ENCODE results near the gene STX12. TPM values are rescaled to one million over a fixed set of nuclear protein-coding genes. Genes with fewer than 3 reads are reported as not detected.

The STX12 gene
- total and polyA plus RNA-seq, 2 of the 4 experiments (the other 2 are of a cell fraction), result 28.6 to 54.8 TPM

DNA sequence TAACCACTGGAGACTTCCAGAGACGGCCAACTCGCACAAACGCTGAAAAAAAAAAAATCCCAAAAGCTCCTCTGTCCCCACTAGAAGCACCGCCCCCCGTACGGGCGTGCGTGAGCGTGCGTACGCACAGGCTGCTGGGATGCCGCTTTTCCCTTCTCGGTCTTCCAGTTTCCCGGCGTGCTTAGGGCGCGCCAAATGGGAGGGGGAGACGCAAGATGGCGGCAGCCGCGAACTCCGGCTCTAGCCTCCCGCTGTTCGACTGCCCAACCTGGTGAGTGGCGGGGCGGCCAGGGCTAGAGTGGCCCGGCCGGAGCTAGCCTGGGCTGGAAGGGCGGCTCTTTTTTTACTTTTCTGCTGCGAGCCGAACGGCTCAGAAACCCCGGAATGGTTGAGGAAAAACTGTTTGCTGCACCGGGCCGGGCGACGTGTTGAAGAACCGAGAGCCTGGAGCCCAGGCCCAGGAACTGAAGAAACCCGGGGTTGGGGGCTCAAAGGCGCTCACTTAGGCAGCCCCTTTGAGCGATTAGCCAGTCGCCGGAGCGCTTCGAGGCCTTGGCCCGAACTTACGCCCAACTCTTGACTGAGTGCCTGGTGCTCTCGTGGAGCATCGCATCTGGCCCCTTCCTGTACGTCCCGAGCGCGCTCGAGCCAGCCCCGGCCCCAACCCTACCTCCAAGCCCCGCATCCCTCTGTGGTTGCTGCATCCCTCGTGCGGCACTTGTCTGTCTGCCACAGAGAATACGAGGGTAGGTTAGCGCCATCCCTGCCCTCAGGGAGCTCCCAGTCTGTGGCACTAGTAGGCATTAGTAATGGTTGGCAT, 57.8 kb downstream of the STX12 start, which contains the start of gene PPP1R8:
TSS of gene PPP1R8 (plus strand) at position 162 of the 820 bp plus-strand sequence. CDS start at position 216, 54 bp downstream.
- peak within 1 kb of the TSS; percentile 84 for H4K91ac ChIP-seq (ENCODE audit: insufficient read depth, low read depth, low read length)
- H3K23ac ChIP-seq (ENCODE audit: low read depth, low read length), result peak within 1 kb of the TSS; percentile 93
- H3K18ac ChIP-seq (ENCODE audit: low read depth, low read length), result peak within 1 kb of the TSS; percentile 95
- 1% methylated on average over 19 of the region's 60 CpGs; no CpG with 5 or more reads in 1 of the 2 experiments for WGBS, 2 experiments (ENCODE audit: extremely low coverage in 2 of 2, insufficient read length in 1 of 2)
- H3K9me3 ChIP-seq (ENCODE audit: control insufficient read depth, insufficient read depth, low read length), result no peaks in the 10 kb centered on the region
- peak within 1 kb of the TSS; percentile 99 for H4K5ac ChIP-seq (ENCODE audit: low read depth, low read length)
- BruUV-seq (replicated peaks), result TSS peak; percentile 27
- DNase-seq, result peak; percentile 95
- dilution Hi-C loops (cut with HindIII; ENCODE audit: low sequenced_read_pairs, unreplicated experiment), result no loop called here
- peak within 1 kb of the TSS; percentile 85 for H2BK5ac ChIP-seq (ENCODE audit: low read depth, low read length, poor library complexity, severe bottlenecking)
- no peak within 1 kb of the TSS for H2BK20ac ChIP-seq (ENCODE audit: low read depth, low read length)
- ChIA-PET CTCF (no interaction called here), POLR2A (ENCODE audit: unreplicated experiment) (interaction anchor here (0.6 to 1.0 kb wide), 5 partner anchors 17 to 105 kb away, joined by 3 to 4 read pairs (median 3); partner anchors contain the start of genes FAM76A and STX12)
- H3K56ac ChIP-seq (ENCODE audit: extremely low read depth, insufficient read depth, low read length), result peak within 1 kb of the TSS; percentile 77
- no peaks in the 10 kb centered on the region for H3K27me3 ChIP-seq (ENCODE audit: control insufficient read depth, insufficient read depth, low read length)
- H2BK15ac ChIP-seq (ENCODE audit: low read depth, low read length), result no peak within 1 kb of the TSS
- H3K4me1 ChIP-seq (ENCODE audit: control insufficient read depth, insufficient read depth, low read length), result peaks cover 7% of the 10 kb centered on the region; the same call in 1 of the 2 replicates
- peak within 1 kb of the TSS; percentile 93 for H2AK9ac ChIP-seq (replicated peaks; ENCODE audit: low read depth, low read length, poor library complexity)
- peak within 1 kb of the TSS; percentile 64 for H2BK120ac ChIP-seq (ENCODE audit: low read depth, low read length)
- peak within 1 kb of the TSS; percentile 97 for H3K14ac ChIP-seq (replicated peaks; ENCODE audit: low read depth, low read length)
- H3K9ac ChIP-seq (ENCODE audit: low read depth, low read length), result peak within 1 kb of the TSS; percentile 93
- peak within 1 kb of the TSS; percentile 92 for H3K4ac ChIP-seq (ENCODE audit: low read depth, low read length)
- H3K9me1 ChIP-seq (ENCODE audit: insufficient read depth, low read length), result no peaks in the 10 kb centered on the region; the same call in 1 of the 2 replicates
- intact Hi-C loops (cut with micrococcal nuclease), result loop anchor here (2.0 to 5.0 kb wide), 3 partner anchors 58 to 159 kb away; partner anchors contain the start of genes FAM76A, IFI6 and STX12
- peak within 1 kb of the TSS; percentile 79 to 97 for H4K8ac ChIP-seq (ENCODE audit: low read depth in 2 of 2, low read length in 2 of 2)
- peak within 1 kb of the TSS; percentile 91 for H3K27ac ChIP-seq (ENCODE audit: insufficient read depth, low read length)
- peak; percentile 99 for ATAC-seq (ENCODE audit: low read depth)
- peaks cover 31 to 43% of the 10 kb centered on the region in 2 experiments for H3K79me1 ChIP-seq (ENCODE audit: low read depth in 1 of 2, low read length in 2 of 2)
- H2AK5ac ChIP-seq (ENCODE audit: low read depth, low read length), result peak within 1 kb of the TSS; percentile 84
- H2AFZ ChIP-seq (replicated peaks; ENCODE audit: low read length, poor library complexity), result peak within 1 kb of the TSS; percentile 86
- peak within 1 kb of the TSS; percentile 98 for H3K4me2 ChIP-seq (ENCODE audit: low read depth, low read length)
- peaks cover 4% of the 10 kb centered on the region; the same call in 1 of the 2 replicates for H3K36me3 ChIP-seq (ENCODE audit: control insufficient read depth, insufficient read depth, low read length)
- in situ Hi-C loops (cut with MboI; ENCODE audit: low sequenced_read_pairs), result no loop called here
- no peaks in the 10 kb centered on the region; the same call in 1 of the 2 replicates for H4K20me1 ChIP-seq (ENCODE audit: insufficient read depth, low read length)
- H3K4me3 ChIP-seq (ENCODE audit: insufficient read depth, low read depth, low read length), result peak within 1 kb of the TSS; percentile 98
- TF ChIP-seq RCOR1 (IDR thresholded peaks at IDR 0.05; ENCODE audit: insufficient replicate concordance, low read length), result no peak
- TF ChIP-seq, protein P1, sequence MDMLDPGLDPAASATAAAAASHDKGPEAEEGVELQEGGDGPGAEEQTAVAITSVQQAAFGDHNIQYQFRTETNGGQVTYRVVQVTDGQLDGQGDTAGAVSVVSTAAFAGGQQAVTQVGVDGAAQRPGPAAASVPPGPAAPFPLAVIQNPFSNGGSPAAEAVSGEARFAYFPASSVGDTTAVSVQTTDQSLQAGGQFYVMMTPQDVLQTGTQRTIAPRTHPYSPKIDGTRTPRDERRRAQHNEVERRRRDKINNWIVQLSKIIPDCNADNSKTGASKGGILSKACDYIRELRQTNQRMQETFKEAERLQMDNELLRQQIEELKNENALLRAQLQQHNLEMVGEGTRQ (IDR thresholded peaks at IDR 0.05; ENCODE audit: low read depth, low read length), result no peak
- TF ChIP-seq SMC3 (IDR thresholded peaks at IDR 0.05; ENCODE audit: low read depth, low read length), result no peak
- no peak for TF ChIP-seq CEBPB (IDR thresholded peaks at IDR 0.05; ENCODE audit: low read depth, low read length)
- no peak for TF ChIP-seq RFX5 (IDR thresholded peaks at IDR 0.05; ENCODE audit: low read depth, low read length)
- peak; percentile 44; the same call in 1 of the 2 replicates for TF ChIP-seq BHLHE40 (IDR thresholded peaks at IDR 0.05; ENCODE audit: low read depth, low read length)
- TF ChIP-seq POLR2A (IDR thresholded peaks at IDR 0.05; ENCODE audit: low read depth, low read length), result peak; percentile 96
- TF ChIP-seq NFE2L2 (IDR thresholded peaks at IDR 0.05; ENCODE audit: low read depth, low read length), result no peak
- TF ChIP-seq RAD21 (IDR thresholded peaks at IDR 0.05; ENCODE audit: low read length), result no peak
- no peak for TF ChIP-seq CHD1 (IDR thresholded peaks at IDR 0.05; ENCODE audit: low read depth, low read length)
- TF ChIP-seq MXI1 (IDR thresholded peaks at IDR 0.05; ENCODE audit: borderline replicate concordance, low read depth, low read length), result peak; percentile 81; the same call in 1 of the 2 replicates
- TF ChIP-seq MAZ (IDR thresholded peaks at IDR 0.05; ENCODE audit: borderline replicate concordance, low read depth, low read length), result peak; percentile 88
- no peak for TF ChIP-seq MAFK (IDR thresholded peaks at IDR 0.05; ENCODE audit: low read depth, low read length)
- TF ChIP-seq, protein P2, sequence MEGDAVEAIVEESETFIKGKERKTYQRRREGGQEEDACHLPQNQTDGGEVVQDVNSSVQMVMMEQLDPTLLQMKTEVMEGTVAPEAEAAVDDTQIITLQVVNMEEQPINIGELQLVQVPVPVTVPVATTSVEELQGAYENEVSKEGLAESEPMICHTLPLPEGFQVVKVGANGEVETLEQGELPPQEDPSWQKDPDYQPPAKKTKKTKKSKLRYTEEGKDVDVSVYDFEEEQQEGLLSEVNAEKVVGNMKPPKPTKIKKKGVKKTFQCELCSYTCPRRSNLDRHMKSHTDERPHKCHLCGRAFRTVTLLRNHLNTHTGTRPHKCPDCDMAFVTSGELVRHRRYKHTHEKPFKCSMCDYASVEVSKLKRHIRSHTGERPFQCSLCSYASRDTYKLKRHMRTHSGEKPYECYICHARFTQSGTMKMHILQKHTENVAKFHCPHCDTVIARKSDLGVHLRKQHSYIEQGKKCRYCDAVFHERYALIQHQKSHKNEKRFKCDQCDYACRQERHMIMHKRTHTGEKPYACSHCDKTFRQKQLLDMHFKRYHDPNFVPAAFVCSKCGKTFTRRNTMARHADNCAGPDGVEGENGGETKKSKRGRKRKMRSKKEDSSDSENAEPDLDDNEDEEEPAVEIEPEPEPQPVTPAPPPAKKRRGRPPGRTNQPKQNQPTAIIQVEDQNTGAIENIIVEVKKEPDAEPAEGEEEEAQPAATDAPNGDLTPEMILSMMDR (conservative IDR thresholded peaks at IDR 0.05; ENCODE audit: low read depth, low read length), result no peak
- TF ChIP-seq FOS (IDR thresholded peaks at IDR 0.05; ENCODE audit: low read depth, low read length), result no peak

Data from IMR-90 (cell line).